PC-3 (cell line): ENCODE data around the gene IL3. TPM values are rescaled to one million over a fixed set of nuclear protein-coding genes. Genes with fewer than 3 reads are reported as not detected.

Source experiments
- ATAC-seq: fragments of 200-7000 bp; cut with Tn5 transposase; 2 replicates; pipeline ENCODE4 v1.9.1; 2020; ENCODE audit warnings: mild to moderate bottlenecking, moderate library complexity
- BruUV-seq: library from RNA; stranded (reverse); fragments of 400-500 nt; replicated peaks from 2 replicates; lab custom pipeline; 2021; lab: Mats Ljungman, UMichigan
- CTCF ChIA-PET: fragments of 300-600 bp; sonication (Branson Sonifier 250); formaldehyde crosslinking; loops from one replicate; lab custom pipeline; 2022; ENCODE audit warnings: antibody characterized with exemption; lab: Charles Lee
- POLR2A ChIA-PET: fragments of 300-600 bp; sonication (Branson Sonifier 250); formaldehyde crosslinking; loops from one replicate; lab custom pipeline; 2022; ENCODE audit warnings: antibody characterized with exemption; ENCODE audit not compliant: unreplicated experiment; lab: Charles Lee
- DNase-seq: peaks from one replicate; pipeline ENCODE4 v3.0.0-alpha.2; 2015
- H2AFZ ChIP-seq: fragments of 300-600 bp; sonication (generic); 2 replicates; pipeline ENCODE4 v1.6.0; 2016; ENCODE audit warnings: antibody characterized with exemption, low read length
- H3F3A ChIP-seq: fragments of 300-600 bp; sonication (generic); one replicate; pipeline ENCODE4 v1.6.0; 2017; ENCODE audit warnings: antibody characterized with exemption, low read length, control low read depth, mild to moderate bottlenecking; ENCODE audit not compliant: unreplicated experiment
- H3K27ac ChIP-seq: fragments of 300-600 bp; sonication (generic); 2 replicates; pipeline ENCODE4 v1.5.1; 2016; ENCODE audit warnings: mild to moderate bottlenecking, low read length
- H3K27me3 ChIP-seq: fragments of 300-600 bp; sonication (generic); 2 replicates; pipeline ENCODE4 v1.6.1; 2016; ENCODE audit warnings: low read length, mixed read lengths
- H3K36me3 ChIP-seq: fragments of 300-600 bp; sonication (generic); 2 replicates; pipeline ENCODE4 v1.6.1; 2016; ENCODE audit warnings: low read depth, mixed run types, low read length, mixed read lengths
- H3K4me1 ChIP-seq: fragments of 300-600 bp; sonication (generic); 2 replicates; pipeline ENCODE4 v1.5.1; 2016; ENCODE audit warnings: low read length; ENCODE audit not compliant: insufficient read depth
- H3K4me2 ChIP-seq: fragments of 300-600 bp; sonication (generic); 2 replicates; pipeline ENCODE4 v1.6.0; 2016; ENCODE audit warnings: low read length
- H3K4me3 ChIP-seq: fragments of 300-600 bp; sonication (generic); 2 replicates; pipeline ENCODE4 v1.5.1; 2016; ENCODE audit warnings: mild to moderate bottlenecking, low read length, mixed read lengths
- H3K79me2 ChIP-seq: fragments of 300-600 bp; sonication (generic); 2 replicates; pipeline ENCODE4 v1.6.1; 2017; ENCODE audit warnings: low read length, mixed read lengths
- H3K9ac ChIP-seq: fragments of 300-600 bp; sonication (generic); 2 replicates; pipeline ENCODE4 v1.6.0; 2016; ENCODE audit warnings: mild to moderate bottlenecking, low read length
- H3K9me2 ChIP-seq: fragments of 300-600 bp; sonication (generic); replicated peaks from 2 replicates; pipeline ENCODE4 v1.6.1; 2016; ENCODE audit warnings: mixed run types, low read length, mixed read lengths
- H3K9me3 ChIP-seq: fragments of 300-600 bp; sonication (generic); 2 replicates; pipeline ENCODE4 v1.6.1; 2016; ENCODE audit warnings: low read length, mixed read lengths
- H4K20me1 ChIP-seq: fragments of 300-600 bp; sonication (generic); 2 replicates; pipeline ENCODE4 v1.6.1; 2016; ENCODE audit warnings: low read length, mixed read lengths
- CTCF ChIP-seq: fragments of 300-600 bp; sonication (generic); conservative IDR thresholded peaks from 2 replicates; pipeline ENCODE4 v1.5.1; 2017; ENCODE audit warnings: antibody characterized with exemption, low read depth, mild to moderate bottlenecking, low read length
- EZH2 ChIP-seq: fragments of 300-600 bp; sonication (generic); IDR thresholded peaks from one replicate; pipeline ENCODE4 v1.6.1; 2017; ENCODE audit warnings: antibody characterized with exemption, mild to moderate bottlenecking, low read length; ENCODE audit not compliant: unreplicated experiment
- EZH2phosphoT487 ChIP-seq: fragments of 300-600 bp; sonication (generic); IDR thresholded peaks from 2 replicates; pipeline ENCODE4 v1.6.1; 2018; ENCODE audit warnings: mild to moderate bottlenecking, antibody characterized with exemption, low read length, borderline replicate concordance
- intact Hi-C: fragments of 100-400 bp; cut with micrococcal nuclease; formaldehyde crosslinking; loops from 2 replicates; pipeline ENCODE4 v1.9.0; 2023
- total RNA-seq: library from RNA; depleted of rRNA; stranded (reverse); fragments of >200 nt; gene quantifications from 2 replicates; pipeline ENCODE4 v1.2.3, GENCODE V29; 2014

The IL3 gene
- total RNA-seq, 1 experiment from 2014 or later: not detected

- Histone ChIP-seq H3K27ac (no peak overlapping the region), H3K9me3 (no peaks in the 10 kb centered on the region), H2AFZ (no peak overlapping the region), H3K27me3 (no peaks in the 10 kb centered on the region), H3K4me1 (peaks cover 16% of the 10 kb centered on the region), H4K20me1 (no peaks in the 10 kb centered on the region), H3K9ac (no peak overlapping the region), H3K4me3 (no peak overlapping the region), H3K79me2 (peaks cover 11% of the 10 kb centered on the region), H3F3A (no peaks in the 10 kb centered on the region), H3K4me2 (no peak overlapping the region), H3K36me3 (no peaks in the 10 kb centered on the region), H3K9me2 (no peaks in the 10 kb centered on the region)
- intact Hi-C loops: no loop called here
- no TSS peak for BruUV-seq
- ATAC-seq (no peak), DNase-seq (no peak)
- TF ChIP-seq EZH2 (no peak), CTCF (no peak), EZH2phosphoT487 (no peak)
- POLR2A ChIA-PET: no interaction called here
- CTCF ChIA-PET: no interaction called here
Measured at GRCh38 chr5:132079081-132079480, 18.6 kb downstream of the IL3 start.

GRCh38 chr5:132079619-132080018, 19.2 kb downstream of the IL3 start:
- ATAC-seq: no peak
- TF ChIP-seq CTCF: no peak
- Histone ChIP-seq H3F3A (no peaks in the 10 kb centered on the region), H3K36me3 (no peaks in the 10 kb centered on the region), H3K27me3 (no peaks in the 10 kb centered on the region), H3K27ac (no peak overlapping the region), H4K20me1 (no peaks in the 10 kb centered on the region), H3K9me2 (no peaks in the 10 kb centered on the region), H3K9me3 (no peaks in the 10 kb centered on the region), H3K4me2 (no peak overlapping the region), H3K4me1 (peaks cover 11% of the 10 kb centered on the region), H3K9ac (no peak overlapping the region), H3K4me3 (no peak overlapping the region), H3K79me2 (peaks cover 5% of the 10 kb centered on the region), H2AFZ (no peak overlapping the region)
- no TSS peak for BruUV-seq
- POLR2A ChIA-PET: no interaction called here
- CTCF ChIA-PET: no interaction called here
- intact Hi-C loops: no loop called here
- no peak for DNase-seq

- Histone ChIP-seq H2AFZ (no peak overlapping the region), H3K27ac (no peak overlapping the region), H3K9ac (no peak overlapping the region), H3K36me3 (no peaks in the 10 kb centered on the region), H3K4me3 (no peak overlapping the region), H3K79me2 (no peaks in the 10 kb centered on the region), H3F3A (no peaks in the 10 kb centered on the region), H3K4me2 (no peak overlapping the region), H3K27me3 (no peaks in the 10 kb centered on the region), H3K4me1 (peaks cover 6% of the 10 kb centered on the region), H3K9me2 (no peaks in the 10 kb centered on the region), H3K9me3 (no peaks in the 10 kb centered on the region), H4K20me1 (no peaks in the 10 kb centered on the region)
- no peak for ATAC-seq
- DNase-seq: no peak
- no peak for TF ChIP-seq EZH2phosphoT487
- TF ChIP-seq EZH2: no peak
- TF ChIP-seq CTCF: no peak
- ChIA-PET CTCF (no interaction called here), POLR2A (no interaction called here)
- intact Hi-C loops: no loop called here
- BruUV-seq: no TSS peak
Measured at GRCh38 chr5:132080595-132080994, 20.1 kb downstream of the IL3 start.
